GM21529 (cell line): ENCODE results near the gene HDAC4.

ENCODE experiments used
- ATAC-seq: cut with Tn5 transposase; IDR thresholded peaks from one replicate; pipeline ENCODE4 v1.9.1; 2021; ENCODE audit not compliant: unreplicated experiment

HDAC4 gene

GRCh38 chr2:239259603-239260298, 141.1 kb downstream of the HDAC4 start:
- ATAC-seq: peak; percentile 55

- peak; percentile 66 for ATAC-seq
Observed at GRCh38 chr2:239259173-239259572, 141.6 kb downstream of the HDAC4 start.

- ATAC-seq: no peak
Observed at GRCh38 chr2:239258248-239258647, 142.6 kb downstream of the HDAC4 start.

GRCh38 chr2:239257511-239257937, 143.3 kb downstream of the HDAC4 start:
- no peak for ATAC-seq

- no peak for ATAC-seq
Observed at GRCh38 chr2:239256350-239256743, 144.5 kb downstream of the HDAC4 start.

- ATAC-seq: no peak
Observed at GRCh38 chr2:239255628-239256349, 145.0 kb downstream of the HDAC4 start.

- ATAC-seq: no peak
Observed at GRCh38 chr2:239255218-239255617, 145.6 kb downstream of the HDAC4 start.

- ATAC-seq: no peak
Observed at GRCh38 chr2:239253701-239254436, 147.0 kb downstream of the HDAC4 start.

GRCh38 chr2:239253264-239253663, 147.6 kb downstream of the HDAC4 start:
- peak; percentile 80 for ATAC-seq

- ATAC-seq: peak; percentile 25
Observed at GRCh38 chr2:239252801-239253200, 148.0 kb downstream of the HDAC4 start.

GRCh38 chr2:239252393-239252792, 148.4 kb downstream of the HDAC4 start:
- no peak for ATAC-seq

- ATAC-seq: no peak
Observed at GRCh38 chr2:239251971-239252370, 148.8 kb downstream of the HDAC4 start.

- no peak for ATAC-seq
Observed at GRCh38 chr2:239250216-239251081, 150.4 kb downstream of the HDAC4 start.

- no peak for ATAC-seq
Observed at GRCh38 chr2:239249776-239250175, 151.0 kb downstream of the HDAC4 start.

- ATAC-seq: no peak
Observed at GRCh38 chr2:239249048-239249447, 151.8 kb downstream of the HDAC4 start.

- ATAC-seq: no peak
Observed at GRCh38 chr2:239247401-239248245, 153.2 kb downstream of the HDAC4 start.

GRCh38 chr2:239246723-239247122, 154.1 kb downstream of the HDAC4 start:
- no peak for ATAC-seq

GRCh38 chr2:239245872-239246721, 154.7 kb downstream of the HDAC4 start:
- no peak for ATAC-seq

GRCh38 chr2:239245107-239245506, 155.7 kb downstream of the HDAC4 start:
- ATAC-seq: no peak
